Stimulated activated CD4-positive, alpha-beta T cell treated with anti-CD3 and anti-CD28 coated beads, Interleukin-12 subunit alpha, Interleukin-12 subunit beta, amount 100 ng/mL, for 4 hours (primary cell): ENCODE results near the gene LIG3.
"Not testable (repeated sequence)": the region's sequence is repeated elsewhere in the genome, so short reads cannot be mapped to it uniquely, and the experiment has no call there.

ENCODE experiments used
- DNase-seq: peaks from one replicate; pipeline ENCODE4 v3.0.0-alpha.2; 2020

LIG3 gene

GRCh38 chr17:34980353-34980680 lies at the start of gene LIG3:
LIG3 (plus strand) TSS chr17:34980512; CDS start chr17:34983006, 2,494 bp downstream.
- DNase-seq: peak; percentile 93

DNA sequence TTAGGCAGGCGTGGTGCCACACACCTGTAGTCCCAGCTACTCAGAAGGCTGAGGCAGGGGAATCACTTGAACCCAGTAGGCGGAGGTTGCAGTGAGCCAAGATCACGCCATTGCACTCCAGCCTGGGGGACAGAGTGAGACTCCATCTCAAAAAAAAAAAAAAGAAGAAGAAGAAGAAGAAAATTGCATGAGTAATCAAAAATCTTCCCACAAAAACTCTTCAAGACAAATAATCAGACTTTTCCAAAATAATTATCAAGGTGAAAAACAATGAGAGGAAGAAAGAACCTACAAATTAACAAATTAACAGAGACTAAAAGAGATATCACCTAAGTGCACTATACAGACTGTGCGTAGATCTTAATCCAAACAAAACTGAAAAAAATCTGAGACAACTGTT lies 29.5 kb upstream of the LIG3 start:
- DNase-seq: not testable (repeated sequence)

DNA sequence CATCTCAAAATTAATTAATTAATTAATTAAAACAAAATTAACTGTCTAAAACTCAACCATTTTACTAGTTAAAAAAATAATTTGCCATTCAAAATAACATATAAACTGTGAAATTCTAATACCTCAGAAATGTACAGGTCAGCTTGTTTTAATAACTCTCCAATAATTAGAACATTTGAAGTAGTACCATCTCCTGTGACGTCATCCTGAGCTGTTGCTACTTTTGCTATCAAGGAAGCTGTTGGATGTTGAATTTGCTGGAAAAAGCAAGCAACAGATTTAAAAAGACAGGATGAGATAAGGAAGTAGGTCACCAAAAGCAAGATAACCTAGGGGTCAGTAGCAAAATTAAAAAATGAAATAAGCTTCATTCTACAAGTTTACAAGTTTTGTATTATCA lies 21.9 kb upstream of the LIG3 start:
- DNase-seq: no peak

DNA sequence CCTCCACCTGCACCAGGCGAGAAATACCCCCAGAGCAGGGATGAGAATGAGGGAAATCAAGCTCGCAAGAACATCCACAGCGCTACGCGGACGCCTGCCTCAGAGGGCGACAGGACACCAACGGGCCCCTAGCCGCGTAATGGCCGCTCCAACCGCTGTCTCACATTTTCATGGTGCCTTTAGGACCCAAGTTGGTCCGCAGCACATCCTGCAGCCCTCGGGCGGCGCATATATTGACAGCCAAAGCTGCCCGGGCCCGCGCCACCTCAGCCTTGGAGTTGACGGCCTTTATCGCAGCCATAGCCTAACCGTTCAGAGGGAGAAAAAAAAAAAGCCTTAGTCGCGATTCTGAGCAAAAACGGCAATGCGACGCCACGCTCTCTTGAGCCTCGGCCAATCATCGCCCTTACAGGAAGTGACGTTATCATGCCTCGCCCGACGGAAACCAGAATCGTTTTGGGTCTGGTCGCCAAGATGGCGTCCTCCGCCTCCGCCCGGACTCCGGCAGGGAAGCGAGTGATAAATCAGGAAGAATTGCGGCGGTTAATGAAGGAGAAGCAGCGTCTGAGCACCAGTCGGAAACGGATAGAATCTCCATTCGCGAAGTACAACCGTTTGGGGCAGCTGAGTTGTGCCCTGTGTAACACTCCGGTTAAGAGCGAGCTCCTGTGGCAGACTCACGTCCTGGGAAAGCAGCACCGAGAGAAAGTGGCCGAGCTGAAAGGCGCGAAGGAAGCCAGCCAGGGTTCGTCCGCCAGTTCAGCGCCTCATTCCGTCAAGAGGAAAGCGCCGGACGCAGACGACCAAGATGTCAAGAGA lies 19.0 kb upstream of the LIG3 start, which contains the start of the genes CCT6B and ZNF830:
Gene CCT6B (minus strand): TSS at position 368 of the 819 bp plus-strand sequence. CDS start 67 bp downstream, at position 301.
Gene ZNF830 (plus strand): TSS at position 448 of the 819 bp plus-strand sequence. CDS start 27 bp downstream, at position 475.
- peak; percentile 81 for DNase-seq

DNA sequence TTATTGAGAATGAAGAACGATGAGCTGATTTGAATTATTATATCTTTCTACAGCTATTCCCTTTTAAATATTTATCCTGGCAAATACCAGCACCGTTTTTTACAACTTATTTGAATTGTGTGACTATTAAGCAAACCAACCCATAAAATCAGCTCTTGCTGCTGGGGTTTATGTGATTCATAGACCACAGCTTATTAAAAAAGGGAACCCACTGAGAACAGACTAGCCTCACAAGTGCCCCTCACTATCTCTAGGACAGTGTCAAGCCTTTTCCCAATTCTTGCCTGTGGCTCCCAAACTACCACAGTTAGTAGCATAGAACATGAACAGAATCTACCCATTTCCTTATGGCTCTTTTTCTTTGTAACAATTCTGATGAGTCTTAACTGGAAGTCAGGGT lies 6.1 kb upstream of the LIG3 start:
- DNase-seq: no peak

GRCh38 chr17:34974794-34975785 lies 5.2 kb upstream of the LIG3 start:
- no peak for DNase-seq

- no peak for DNase-seq
These were observed 1.2 kb upstream of the LIG3 start for GRCh38 chr17:34979153-34979552.

GRCh38 chr17:34979650-34980352 lies 511 bp upstream of the LIG3 start:
- DNase-seq: no peak

DNA sequence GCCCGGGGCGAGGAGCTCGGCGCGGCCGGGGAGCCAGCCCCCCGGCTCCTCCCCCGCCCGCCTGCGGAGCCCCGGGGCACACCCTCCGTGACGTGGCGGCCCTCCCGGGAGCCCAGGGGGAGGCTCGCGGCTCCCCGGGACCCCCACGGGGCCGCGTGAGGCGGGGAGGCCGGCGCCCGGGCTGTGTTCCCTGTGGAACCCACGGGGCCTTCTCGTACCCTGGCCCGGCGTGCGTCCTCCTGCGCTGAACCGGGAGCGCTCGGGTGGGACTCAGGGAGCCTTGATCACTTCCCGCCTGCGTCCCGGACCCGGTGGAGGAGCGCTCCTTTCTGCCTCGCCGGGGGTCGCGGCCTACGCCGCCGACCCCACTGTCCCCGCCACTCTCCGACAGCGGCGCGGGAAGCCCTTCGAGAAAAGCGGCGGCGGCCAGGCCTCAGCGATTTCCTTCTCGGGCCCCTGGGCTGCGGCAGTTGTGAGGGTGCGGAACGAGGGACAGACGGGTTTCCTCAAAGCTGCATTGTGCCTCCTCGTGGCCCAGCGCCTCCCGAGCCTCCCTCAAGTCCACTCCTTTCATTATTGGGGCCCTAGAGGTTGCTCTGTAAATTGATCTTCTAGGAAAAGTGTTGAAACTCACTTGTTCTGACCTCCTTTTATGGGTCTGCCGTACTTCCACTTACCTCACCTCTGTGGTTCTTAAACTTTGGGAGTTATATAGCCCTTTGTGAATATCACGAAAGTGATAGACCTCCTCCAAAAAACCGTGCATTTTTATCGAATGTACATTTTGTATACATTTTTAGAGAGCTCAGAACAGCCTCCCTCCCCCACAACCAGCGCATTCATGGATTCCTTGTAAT lies 597 bp downstream of the LIG3 start:
- DNase-seq: peak; percentile 72

DNA sequence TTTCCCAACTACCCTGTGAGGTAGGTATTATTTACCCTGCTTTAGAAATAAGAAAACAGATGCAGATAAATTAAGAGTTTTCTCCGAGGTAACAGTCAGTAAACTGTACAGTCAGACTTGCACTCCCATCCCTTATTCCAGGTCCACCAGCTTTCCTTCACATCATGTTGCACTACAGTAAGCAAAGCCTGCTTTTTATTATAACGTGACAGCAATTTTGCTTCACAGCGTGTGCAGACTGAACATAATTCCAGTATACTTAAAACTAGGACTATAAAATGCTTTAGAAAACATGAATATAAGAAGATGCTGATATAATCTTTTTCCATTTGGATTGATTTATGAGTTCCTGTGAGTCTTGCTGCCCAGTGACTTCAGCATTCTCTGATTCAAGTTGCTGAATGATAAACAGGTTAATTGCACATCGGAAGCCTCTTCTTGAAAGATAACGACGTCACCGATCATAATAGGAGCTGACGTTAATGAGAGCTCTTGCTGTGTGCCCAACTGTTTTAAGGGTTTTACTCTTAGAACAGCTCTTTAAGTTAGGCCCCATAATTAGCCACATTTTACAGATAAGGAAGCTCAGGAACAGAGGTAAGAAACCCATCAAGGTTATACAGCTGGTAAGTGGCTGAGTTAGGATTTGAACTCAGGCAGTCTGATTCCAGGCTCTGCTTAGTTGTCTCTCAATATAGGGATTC lies 1.4 kb downstream of the LIG3 start:
- no peak for DNase-seq

- no peak for DNase-seq
These were observed 6.9 kb downstream of the LIG3 start for GRCh38 chr17:34987232-34987631.

GRCh38 chr17:34988644-34989043 lies 8.3 kb downstream of the LIG3 start:
- DNase-seq: no peak

DNA sequence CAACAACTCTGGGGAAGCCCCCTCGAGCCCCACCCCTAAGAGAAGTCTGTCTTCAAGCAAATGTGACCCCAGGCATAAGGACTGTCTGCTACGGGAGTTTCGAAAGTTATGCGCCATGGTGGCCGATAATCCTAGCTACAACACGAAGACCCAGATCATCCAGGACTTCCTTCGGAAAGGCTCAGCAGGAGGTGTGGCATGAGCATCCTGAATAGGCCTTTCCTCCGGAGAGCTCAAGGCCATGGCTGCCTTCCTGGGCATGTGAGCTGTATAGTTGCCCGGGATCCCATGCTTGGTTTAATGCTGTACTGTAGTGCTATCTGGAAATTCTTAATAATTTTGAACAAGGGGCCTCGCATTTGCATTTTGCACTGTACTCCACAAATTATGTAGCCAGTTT lies 9.2 kb downstream of the LIG3 start:
- DNase-seq: no peak

DNA sequence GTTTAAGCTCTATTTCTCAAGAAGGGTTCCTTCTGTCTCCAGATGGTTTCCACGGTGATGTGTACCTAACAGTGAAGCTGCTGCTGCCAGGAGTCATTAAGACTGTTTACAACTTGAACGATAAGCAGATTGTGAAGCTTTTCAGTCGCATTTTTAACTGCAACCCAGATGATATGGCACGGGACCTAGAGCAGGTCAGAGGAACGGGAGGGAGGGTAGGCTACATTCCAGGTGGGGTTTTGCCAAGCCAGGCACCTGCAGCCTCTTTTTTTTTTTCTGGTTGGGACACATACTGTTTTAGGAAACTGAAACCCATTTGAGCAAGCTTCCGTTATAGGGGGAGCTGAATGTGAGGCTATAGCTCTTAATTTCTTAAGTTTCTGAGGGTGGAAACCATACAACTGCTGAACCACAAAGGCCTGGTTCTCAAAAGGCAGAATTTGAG lies 10.6 kb downstream of the LIG3 start:
- DNase-seq: no peak

DNA sequence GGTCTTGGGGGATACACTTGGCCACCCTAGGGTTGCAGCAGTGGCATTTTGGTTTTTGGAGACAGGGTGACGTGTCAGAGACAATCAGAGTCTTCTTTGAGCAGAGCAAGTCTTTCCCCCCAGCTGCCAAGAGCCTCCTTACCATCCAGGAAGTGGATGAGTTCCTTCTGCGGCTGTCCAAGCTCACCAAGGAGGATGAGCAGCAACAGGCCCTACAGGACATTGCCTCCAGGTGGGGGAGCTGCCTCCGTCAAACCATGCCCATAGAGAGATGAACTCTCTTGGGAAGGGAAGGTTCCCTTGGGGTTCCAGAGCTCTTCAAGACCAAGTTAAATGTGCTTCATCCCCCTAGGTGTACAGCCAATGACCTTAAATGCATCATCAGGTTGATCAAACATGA lies 11.3 kb downstream of the LIG3 start:
- no peak for DNase-seq

DNA sequence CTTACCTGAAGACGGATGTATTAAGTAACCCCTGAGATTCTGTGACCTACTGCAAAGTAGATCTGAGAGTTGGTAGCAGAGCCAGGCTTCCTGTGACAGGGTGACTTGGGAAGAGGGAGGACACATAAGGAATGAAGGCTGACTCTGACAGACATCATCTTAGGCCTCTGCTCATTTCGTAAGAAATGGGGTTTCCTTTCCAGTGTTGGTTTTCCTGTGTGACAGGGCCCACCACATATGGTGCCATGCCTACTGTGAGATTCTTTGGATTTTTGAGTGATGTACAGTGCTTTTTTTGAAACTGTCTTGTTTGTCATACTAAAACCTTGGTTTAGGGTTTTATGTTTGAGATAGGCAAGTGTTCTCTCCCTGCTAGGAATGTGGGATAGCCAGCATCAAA lies 12.7 kb downstream of the LIG3 start:
- DNase-seq: no peak

GRCh38 chr17:34996422-34997285 lies 16.3 kb downstream of the LIG3 start:
- no peak for DNase-seq

GRCh38 chr17:34997355-34997862 lies 17.1 kb downstream of the LIG3 start:
- no peak for DNase-seq

DNA sequence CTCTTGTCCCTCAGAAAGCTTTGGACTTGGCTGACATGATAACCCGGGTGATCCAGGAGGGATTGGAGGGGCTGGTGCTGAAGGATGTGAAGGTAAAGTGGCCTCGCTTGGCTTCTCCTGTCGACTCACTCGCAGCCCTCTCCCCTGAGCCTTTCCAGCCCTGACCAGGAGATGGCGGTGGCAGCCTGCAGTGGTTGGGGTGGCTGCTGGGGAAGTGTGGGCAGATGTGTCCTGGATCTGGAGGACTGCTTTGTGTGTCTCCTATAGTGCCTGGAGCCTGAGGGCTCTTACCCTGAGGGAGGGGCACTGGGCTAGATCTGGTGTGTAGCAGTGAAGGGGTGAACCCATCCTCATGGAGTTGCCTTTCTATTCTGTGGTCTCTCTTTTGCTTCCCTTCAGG lies 17.9 kb downstream of the LIG3 start:
- peak; percentile 75 for DNase-seq

DNA sequence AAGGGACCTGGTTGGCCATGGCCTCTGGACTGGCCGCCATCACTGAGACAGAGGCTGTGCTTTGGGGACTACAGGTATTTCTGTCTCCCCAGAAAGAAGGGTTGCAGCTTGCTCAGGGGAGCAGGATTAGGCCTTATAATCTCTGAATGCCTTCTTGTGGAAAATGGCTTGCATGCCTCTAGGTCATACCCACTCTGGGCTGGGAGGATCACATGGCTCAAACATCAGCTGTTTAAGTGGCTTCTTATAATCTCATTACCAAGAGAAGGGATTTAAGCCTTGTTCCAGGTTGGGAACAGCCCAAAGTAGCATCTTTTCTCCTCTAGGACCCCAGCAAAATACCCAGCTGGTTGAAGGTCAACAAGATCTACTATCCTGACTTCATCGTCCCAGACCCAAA lies 19.1 kb downstream of the LIG3 start:
- no peak for DNase-seq
